Measurements from ENCODE around the gene KRTAP5-3. TPM values are rescaled to one million over a fixed set of nuclear protein-coding genes. Genes with fewer than 3 reads are reported as not detected.

KRTAP5-3 gene
- total and polyA plus RNA-seq, 9 of the 15 experiments (the other 6 are each of a cell fraction or from before 2014, with no cell fraction given): not detected

- Histone ChIP-seq H3K36me3 (ENCODE audit: control insufficient read depth, insufficient read depth, low read length) (no peaks in the 10 kb centered on the region), H3K4me1 (replicated peaks in 1 of 2; ENCODE audit: control insufficient read depth in 2 of 2, insufficient read depth in 2 of 2, low read length in 2 of 2) (peaks cover 0 to 9% of the 10 kb centered on the region in 2 experiments; a peak in 2 of 5 replicates), H3K27me3 (ENCODE audit: control insufficient read depth in 2 of 2, insufficient read depth in 2 of 2, low read length in 2 of 2) (peaks cover 9 to 70% of the 10 kb centered on the region in 2 experiments; a peak in 4 of 5 replicates), H3K9me3 (replicated peaks; ENCODE audit: control insufficient read depth, insufficient read depth, low read depth, low read length) (no peaks in the 10 kb centered on the region), H3K27ac (ENCODE audit: extremely low read depth, low read depth, low read length) (no peak overlapping the region), H3K9me1 (ENCODE audit: control insufficient read depth, insufficient read depth, low read length) (no peaks in the 10 kb centered on the region), H3K4me2 (ENCODE audit: insufficient read depth, low read length) (no peak overlapping the region), H2AFZ (ENCODE audit: low read depth, low read length) (no peak overlapping the region), H3K79me2 (ENCODE audit: control insufficient read depth, insufficient read depth, low read length) (no peaks in the 10 kb centered on the region), H3K4me3 (no peak overlapping the region), H3K9ac (ENCODE audit: insufficient read depth in 1 of 2, low read depth in 2 of 2, low read length in 2 of 2) (no peak overlapping the region), H4K20me1 (replicated peaks; ENCODE audit: control insufficient read depth, insufficient read depth, low read length) (peaks cover 8% of the 10 kb centered on the region; the same call in 1 of the 2 replicates)
- ChIA-PET CTCF (ENCODE audit: low intra/inter-chr PET ratio) (interaction anchor here (0.8 kb wide), 1 partner anchor 182 kb away, joined by 4 read pairs; no protein-coding TSS in a partner anchor), POLR2A (no interaction called here)
- intact Hi-C loops (cut with micrococcal nuclease) (no loop called here), in situ Hi-C loops (cut with MboI) (no loop called here)
- no TSS peak for BruUV-seq (replicated peaks)
- FAIRE-seq (no peak), ATAC-seq (no peak), DNase-seq (ENCODE audit: extremely low read depth in 1 of 4, low spot score in 3 of 4) (no peak)
- WGBS (ENCODE audit: insufficient coverage, low coverage, missing lambda C conversion rate): 3% methylated on average over 17 of the region's 29 CpGs
- TF ChIP-seq IRF9 (tag; IDR thresholded peaks at IDR 0.05) (no peak), E2F8 (IDR thresholded peaks at IDR 0.05; ENCODE audit: low read depth, partially characterized antibody) (no peak), HOMEZ (CRISPR knock-in tag; IDR thresholded peaks at IDR 0.05) (no peak), ZFP36 (IDR thresholded peaks at IDR 0.05; ENCODE audit: low read depth, low read length, partially characterized antibody) (no peak), ZNF740 (CRISPR knock-in tag; IDR thresholded peaks at IDR 0.05) (no peak), ZNF740 (tag; IDR thresholded peaks at IDR 0.05) (no peak), HLTF (IDR thresholded peaks at IDR 0.05) (no peak), HMG20B (CRISPR knock-in tag; IDR thresholded peaks at IDR 0.05) (no peak), KLF1 (tag; IDR thresholded peaks at IDR 0.05) (no peak), HMGXB4 (CRISPR knock-in tag; IDR thresholded peaks at IDR 0.05) (no peak), ZSCAN32 (CRISPR knock-in tag; IDR thresholded peaks at IDR 0.05) (no peak)
Observed at GRCh38 chr11:1642288-1643145, 34.3 kb upstream of the KRTAP5-3 start.

All from K562 (cell line).